AG09309 (cell line): Measurements from ENCODE around the gene KIAA0232.

ENCODE experiments used
- DNase-seq: peaks from one replicate; pipeline ENCODE4 v3.0.0-alpha.2; 2010; ENCODE audit warnings: low read depth
- H3K4me3 ChIP-seq: 2 replicates; pipeline ENCODE4 v1.5.1; 2011; ENCODE audit warnings: mild to moderate bottlenecking, low read depth, low read length, moderate library complexity; ENCODE audit not compliant: control insufficient read depth
- CTCF ChIP-seq: IDR thresholded peaks from 2 replicates; pipeline ENCODE4 v1.5.1; 2011; ENCODE audit warnings: mild to moderate bottlenecking, low read depth, low read length, inconsistent platforms; ENCODE audit not compliant: insufficient read depth, control insufficient read depth; ENCODE audit errors: missing control alignments

KIAA0232 gene

GRCh38 chr4:6819295-6819694 is 36.8 kb downstream of the KIAA0232 start:
- TF ChIP-seq CTCF: no peak
- no peak for DNase-seq
- no peak overlapping the region for H3K4me3 ChIP-seq

- DNase-seq: no peak
- no peak overlapping the region for H3K4me3 ChIP-seq
- TF ChIP-seq CTCF: no peak
These were observed 38.2 kb downstream of the KIAA0232 start for GRCh38 chr4:6820695-6821094.

- H3K4me3 ChIP-seq: no peak overlapping the region
- no peak for DNase-seq
- no peak for TF ChIP-seq CTCF
These were observed 41.5 kb downstream of the KIAA0232 start for GRCh38 chr4:6824071-6824470.

- DNase-seq: no peak
- no peak for TF ChIP-seq CTCF
- no peak overlapping the region for H3K4me3 ChIP-seq
These were observed 42.4 kb downstream of the KIAA0232 start for GRCh38 chr4:6824772-6825402.

GRCh38 chr4:6825403-6825802 is 42.9 kb downstream of the KIAA0232 start:
- TF ChIP-seq CTCF: no peak
- H3K4me3 ChIP-seq: no peak overlapping the region
- DNase-seq: no peak

GRCh38 chr4:6826781-6827508 is 44.4 kb downstream of the KIAA0232 start:
- H3K4me3 ChIP-seq: no peak overlapping the region
- no peak for DNase-seq
- TF ChIP-seq CTCF: no peak
